Psoas muscle (tissue), 8 donors: ENCODE data around the gene RPL18. TPM values are rescaled to one million over a fixed set of nuclear protein-coding genes. Genes with fewer than 3 reads are reported as not detected.

Experiments used
- ATAC-seq, 4 donors: fragments of 200-7000 bp; cut with Tn5 transposase; one replicate each; pipeline ENCODE4 v1.9.1; 2020; ENCODE audit warnings: moderate library complexity in 3 of 4, mild to moderate bottlenecking in 2 of 4
- DNase-seq, 2 donors: peaks; one replicate each; pipeline ENCODE4 v3.0.0-alpha.2; 2020
- H3K27ac ChIP-seq: fragments of 200-600 bp; one replicate; pipeline ENCODE4 v1.8.0; 2022
- H3K27me3 ChIP-seq, 3 donors: fragments of 200-600 bp in 1 of 3; one replicate each; pipeline versions ENCODE4 v1.6.1 to v1.8.0; 2013 to 2022; ENCODE audit warnings: low read length in 2 of 3, mild to moderate bottlenecking in 2 of 3, moderate library complexity in 1 of 3; ENCODE audit not compliant: insufficient read depth in 3 of 3
- H3K36me3 ChIP-seq, 2 donors: fragments of 200-600 bp in 1 of 2; one replicate each; pipeline versions ENCODE4 v1.6.1 to v1.8.0; 2013 to 2022; ENCODE audit warnings: low read depth in 1 of 2, mild to moderate bottlenecking in 1 of 2, moderate library complexity in 1 of 2; ENCODE audit not compliant: insufficient read depth in 1 of 2
- H3K4me1 ChIP-seq: fragments of 200-600 bp; one replicate; pipeline ENCODE4 v1.8.0; 2022
- H3K4me3 ChIP-seq: fragments of 200-600 bp; one replicate; pipeline ENCODE4 v1.8.0; 2022; ENCODE audit warnings: mild to moderate bottlenecking
- H3K9me3 ChIP-seq: fragments of 200-600 bp; one replicate; pipeline ENCODE4 v1.8.0; 2022
- WGBS, 3 donors: extraction: QIAGEN DNeasy Blood & Tissue Kit; methylation state at CpG; one replicate each; pipeline versions ENCODE4 v1.1.6 to v1.1.7; 2013; 5-methylcytosine and 5-hydroxymethylcytosine counted together
- intact Hi-C, 2 donors: fragments of 100-400 bp; cut with DNase I; formaldehyde crosslinking; loops; one replicate each; pipeline versions ENCODE4 v1.11.0 to v1.14.2; 2022
- polyA plus RNA-seq, 3 donors: library from polyadenylated mRNA; stranded (reverse); fragments of 200-250 nt; gene quantifications; one replicate each; pipeline ENCODE4 v1.2.3, GENCODE V29; 2013
- total RNA-seq, 4 donors: library from RNA; stranded (reverse); fragmentation: NEBNext Ultra II Directional in 2 of 4; extraction: Animal tissue kit (Norgen Biotek cat#: 25700) in 2 of 4; gene quantifications; one replicate each; pipeline versions ENCODE4 v1.2.1 to v1.2.4, GENCODE V29; 2021 to 2023
- TF ChIP-seq, protein P1 (sequence below): fragments of 200-600 bp; IDR thresholded peaks from one replicate; pipeline ENCODE4 v1.8.0; 2022; ENCODE audit warnings: antibody characterized with exemption
- donor health status: healthy with polysubstance abuse.
- donor health status: DM: no; HTN: no; CAD: no; lungs with moderate emphysema.
- donor health status: Bipolar disorder and iron deficiency.
- donor health status: healthy.
- donor health status: DM: yes; HTN: yes; CAD: no.
- donor health status: DM: no; HTN: no; CAD: no.
- donor health status: DM: no; HTN: no; CAD: no.
- donor health status: DM: yes; HTN: yes; CAD: no.

The RPL18 gene
- total and polyA plus RNA-seq, 7 donors = 506 to 1,745 (median 730) TPM

DNA sequence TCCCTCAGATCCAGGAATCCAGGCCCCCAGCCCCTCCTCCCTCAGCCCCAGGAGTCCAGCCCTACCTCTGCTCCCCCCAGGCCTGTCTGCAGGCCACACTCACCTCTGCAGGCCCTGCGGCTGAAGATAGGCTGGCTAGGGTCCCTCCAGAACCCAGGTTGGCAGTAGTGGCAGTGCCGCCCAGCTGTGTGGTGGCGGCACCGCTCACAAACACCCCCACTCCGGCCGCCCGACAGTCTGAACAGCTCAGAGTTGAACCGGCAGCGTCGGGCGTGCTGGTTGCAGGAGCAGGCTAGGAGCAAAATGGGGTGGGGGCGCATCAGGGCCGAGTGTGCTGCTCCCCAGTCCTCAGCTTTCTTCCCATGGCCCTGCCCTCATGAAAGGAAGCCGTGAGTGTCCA lies 45.5 kb upstream of the RPL18 start:
- WGBS, 3 donors = 84 to 89% (median 87%) methylated on average over 14 of the region's 14 CpGs
- ATAC-seq = no peak
- no peak overlapping the region for H3K27ac ChIP-seq
- TF ChIP-seq, protein P1, sequence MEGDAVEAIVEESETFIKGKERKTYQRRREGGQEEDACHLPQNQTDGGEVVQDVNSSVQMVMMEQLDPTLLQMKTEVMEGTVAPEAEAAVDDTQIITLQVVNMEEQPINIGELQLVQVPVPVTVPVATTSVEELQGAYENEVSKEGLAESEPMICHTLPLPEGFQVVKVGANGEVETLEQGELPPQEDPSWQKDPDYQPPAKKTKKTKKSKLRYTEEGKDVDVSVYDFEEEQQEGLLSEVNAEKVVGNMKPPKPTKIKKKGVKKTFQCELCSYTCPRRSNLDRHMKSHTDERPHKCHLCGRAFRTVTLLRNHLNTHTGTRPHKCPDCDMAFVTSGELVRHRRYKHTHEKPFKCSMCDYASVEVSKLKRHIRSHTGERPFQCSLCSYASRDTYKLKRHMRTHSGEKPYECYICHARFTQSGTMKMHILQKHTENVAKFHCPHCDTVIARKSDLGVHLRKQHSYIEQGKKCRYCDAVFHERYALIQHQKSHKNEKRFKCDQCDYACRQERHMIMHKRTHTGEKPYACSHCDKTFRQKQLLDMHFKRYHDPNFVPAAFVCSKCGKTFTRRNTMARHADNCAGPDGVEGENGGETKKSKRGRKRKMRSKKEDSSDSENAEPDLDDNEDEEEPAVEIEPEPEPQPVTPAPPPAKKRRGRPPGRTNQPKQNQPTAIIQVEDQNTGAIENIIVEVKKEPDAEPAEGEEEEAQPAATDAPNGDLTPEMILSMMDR = no peak
- no peaks in the 10 kb centered on the region for H3K4me1 ChIP-seq
- DNase-seq = no peak
- no peak overlapping the region for H3K4me3 ChIP-seq
- no peaks in the 10 kb centered on the region for H3K36me3 ChIP-seq
- H3K9me3 ChIP-seq = no peaks in the 10 kb centered on the region
- no peaks in the 10 kb centered on the region for H3K27me3 ChIP-seq
- intact Hi-C loops = no loop called here

DNA sequence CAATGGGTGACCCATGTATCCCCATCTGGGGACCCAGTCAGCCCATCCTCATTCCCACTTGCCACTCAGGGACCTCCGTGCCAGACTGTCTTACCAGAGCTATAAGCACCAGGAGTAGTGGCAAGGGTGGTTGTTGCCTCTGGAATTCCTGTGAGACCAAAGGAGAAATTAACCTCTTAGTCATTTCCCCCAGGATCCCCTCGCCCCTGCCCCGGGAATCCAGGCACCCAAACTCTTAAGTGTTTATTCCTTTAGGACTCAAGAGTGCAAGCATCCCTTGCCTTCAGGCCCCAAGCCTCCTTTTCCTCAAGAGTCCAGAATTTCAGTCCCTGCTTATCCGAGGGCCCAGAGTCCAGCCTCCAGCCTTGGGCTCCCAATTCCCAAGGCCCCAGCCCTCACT lies 44.7 kb upstream of the RPL18 start:
- no peak overlapping the region for H3K27ac ChIP-seq
- H3K36me3 ChIP-seq = no peaks in the 10 kb centered on the region
- H3K4me1 ChIP-seq = no peaks in the 10 kb centered on the region
- no peak for DNase-seq
- no peak for ATAC-seq
- no peaks in the 10 kb centered on the region for H3K9me3 ChIP-seq
- no peaks in the 10 kb centered on the region for H3K27me3 ChIP-seq
- H3K4me3 ChIP-seq = no peak overlapping the region
- intact Hi-C loops = no loop called here
- WGBS, 3 donors = 94 to 100% (median 95%) methylated on average over 4 of the region's 4 CpGs
- TF ChIP-seq, protein P1 = no peak

DNA sequence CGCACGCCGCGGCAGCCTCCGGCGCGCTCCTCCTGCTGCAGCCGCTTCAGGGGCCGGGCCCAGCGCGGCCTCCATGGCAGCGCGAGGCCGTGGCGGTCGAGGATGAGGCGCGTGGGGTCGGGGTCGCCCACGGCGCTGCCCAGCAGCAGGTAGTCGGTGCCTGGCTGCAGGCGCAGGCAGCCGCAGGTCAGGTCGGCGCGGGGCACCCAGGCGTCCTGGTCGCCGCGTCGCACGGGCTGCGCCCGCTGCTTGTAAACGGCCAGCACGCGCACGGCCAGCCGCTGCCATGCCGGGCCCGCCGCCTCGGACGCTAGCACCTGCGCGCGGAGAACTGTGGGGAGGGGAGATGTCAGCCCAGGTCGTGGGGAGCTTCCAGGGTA lies 42.7 kb upstream of the RPL18 start:
- Histone ChIP-seq H3K27ac (no peak overlapping the region), H3K4me1 (no peaks in the 10 kb centered on the region), H3K4me3 (no peak overlapping the region), H3K27me3 (no peaks in the 10 kb centered on the region), H3K36me3 (no peaks in the 10 kb centered on the region), H3K9me3 (no peaks in the 10 kb centered on the region)
- TF ChIP-seq, protein P1 = no peak
- DNase-seq (no peak), ATAC-seq (no peak)
- intact Hi-C loops = no loop called here
- WGBS, 3 donors = 93 to 95% (median 95%) methylated on average over 41 to 50 of the region's 50 CpGs

DNA sequence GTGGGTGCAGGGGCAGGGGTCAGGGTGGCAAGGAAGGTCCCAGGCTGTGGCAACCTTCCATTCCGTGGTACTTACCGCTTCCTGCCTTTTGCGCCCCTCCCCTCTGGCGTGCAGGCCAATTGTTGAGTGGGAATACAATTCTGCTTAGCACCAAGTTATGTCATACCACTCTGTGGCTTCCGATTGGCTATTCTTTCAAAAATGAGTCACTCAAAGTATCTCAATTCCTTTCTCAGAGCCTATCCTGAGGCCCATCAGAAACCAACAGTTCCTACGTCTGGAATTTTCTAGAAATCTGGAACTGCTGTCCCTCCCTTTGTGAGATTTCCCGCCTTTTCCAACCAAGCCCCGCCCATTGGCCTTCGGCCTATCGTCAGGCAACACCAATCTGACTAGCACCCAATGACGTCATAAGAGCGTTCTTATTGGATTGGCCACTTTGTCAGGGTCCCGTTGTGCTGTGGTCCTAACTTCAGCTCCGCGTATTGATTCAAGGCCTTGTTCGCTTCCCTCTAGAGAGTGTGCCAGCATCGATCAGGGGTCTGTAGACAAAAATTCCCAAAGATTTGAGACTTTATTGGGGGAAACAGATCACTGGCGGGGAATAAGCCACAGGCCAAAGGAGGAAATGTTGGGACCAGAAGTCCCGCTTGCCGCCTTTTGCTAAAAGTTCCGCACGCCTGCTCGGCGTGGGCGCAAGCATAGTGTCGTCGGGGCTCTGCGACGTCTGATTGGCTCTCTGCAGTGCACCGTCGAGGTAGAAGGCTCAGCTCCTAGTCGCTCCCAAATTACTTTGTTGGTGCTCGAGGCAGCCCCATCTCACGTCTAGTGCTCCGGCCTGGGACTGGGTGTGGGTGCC lies 42.1 kb upstream of the RPL18 start:
- H3K9me3 ChIP-seq = no peaks in the 10 kb centered on the region
- H3K27me3 ChIP-seq = no peaks in the 10 kb centered on the region
- H3K36me3 ChIP-seq = no peaks in the 10 kb centered on the region
- DNase-seq = peak; percentile 83 to 93
- TF ChIP-seq, protein P1 = no peak
- H3K4me1 ChIP-seq = no peaks in the 10 kb centered on the region
- H3K27ac ChIP-seq = peak overlapping the region; percentile 23
- 55 to 65% (median 59%) methylated on average over 35 of the region's 35 CpGs for WGBS, 3 donors
- H3K4me3 ChIP-seq = no peak overlapping the region
- intact Hi-C loops = no loop called here
- peak; percentile 83 to 95 (median 88) for ATAC-seq
